ENCODE data around the gene RPS21.

The RPS21 gene

GRCh38 chr20:62381842-62382241 is 5.1 kb upstream of the RPS21 start:
- no peak for DNase-seq (ENCODE audit: low read depth)
- TF ChIP-seq CTCF (IDR thresholded peaks at IDR 0.05; ENCODE audit: low read depth, low read length, missing control alignments): no peak
- no peak overlapping the region for H3K4me3 ChIP-seq (ENCODE audit: low read depth, low read length)

- TF ChIP-seq CTCF (IDR thresholded peaks at IDR 0.05; ENCODE audit: low read depth, low read length, missing control alignments): peak; percentile 98
- H3K4me3 ChIP-seq (ENCODE audit: low read depth, low read length): no peak overlapping the region
- DNase-seq (ENCODE audit: low read depth): peak; percentile 42
Observed at GRCh38 chr20:62382306-62383198, 4.4 kb upstream of the RPS21 start.

- no peak for DNase-seq (ENCODE audit: low read depth)
- H3K4me3 ChIP-seq (ENCODE audit: low read depth, low read length): peak overlapping the region; percentile 96
- no peak for TF ChIP-seq CTCF (IDR thresholded peaks at IDR 0.05; ENCODE audit: low read depth, low read length, missing control alignments)
Observed at GRCh38 chr20:62387219-62387913, 463 bp downstream of the RPS21 start.

- peak overlapping the region; percentile 96 for H3K4me3 ChIP-seq (ENCODE audit: low read depth, low read length)
- DNase-seq (ENCODE audit: low read depth): no peak
- TF ChIP-seq CTCF (IDR thresholded peaks at IDR 0.05; ENCODE audit: low read depth, low read length, missing control alignments): no peak
Observed at GRCh38 chr20:62387933-62388635, 1.2 kb downstream of the RPS21 start.

GRCh38 chr20:62388839-62389600 is 2.1 kb downstream of the RPS21 start:
- no peak for DNase-seq (ENCODE audit: low read depth)
- no peak overlapping the region for H3K4me3 ChIP-seq (ENCODE audit: low read depth, low read length)
- peak; percentile 23 for TF ChIP-seq CTCF (IDR thresholded peaks at IDR 0.05; ENCODE audit: low read depth, low read length, missing control alignments)

- TF ChIP-seq CTCF (IDR thresholded peaks at IDR 0.05; ENCODE audit: low read depth, low read length, missing control alignments): no peak
- no peak for DNase-seq (ENCODE audit: low read depth)
- no peak overlapping the region for H3K4me3 ChIP-seq (ENCODE audit: low read depth, low read length)
Observed at GRCh38 chr20:62389601-62390087, 2.7 kb downstream of the RPS21 start.

All from GM12864 (cell line).